GM12892 (cell line): Measurements from ENCODE around the gene NIP7.

Experiments used
- POLR2AphosphoS5 ChIP-seq: IDR thresholded peaks from 2 replicates; pipeline ENCODE4 v1.6.1; 2011; ENCODE audit warnings: low read depth, low read length, control low read depth
- TAF1 ChIP-seq: IDR thresholded peaks from 2 replicates; pipeline ENCODE4 v1.6.1; 2011; ENCODE audit warnings: low read depth, mild to moderate bottlenecking, control low read depth, low read length, borderline replicate concordance

GRCh38 chr16:69319381-69319780 is 20.2 kb upstream of the NIP7 start:
- TF ChIP-seq TAF1 = no peak
- TF ChIP-seq POLR2AphosphoS5 = no peak
